Vagina (tissue), 2 donors: ENCODE data around the gene KCNQ4. TPM values are rescaled to one million over a fixed set of nuclear protein-coding genes. Genes with fewer than 3 reads are reported as not detected.

Experiments
- DNase-seq, 2 donors: peaks; one replicate each; pipeline ENCODE4 v3.0.0-alpha.2; 2017; ENCODE audit errors: extremely low spot score in 2 of 2
- H3K27ac ChIP-seq: fragments of 200-600 bp; sonication (generic); one replicate; pipeline ENCODE4 v1.5.1; 2019
- H3K27me3 ChIP-seq: fragments of 200-600 bp; sonication (generic); one replicate; pipeline ENCODE4 v1.5.1; 2019
- H3K36me3 ChIP-seq, 2 donors: fragments of 200-600 bp; sonication (generic); one replicate each; pipeline ENCODE4 v1.5.1; 2017 to 2019
- H3K4me1 ChIP-seq: fragments of 200-600 bp; sonication (generic); one replicate; pipeline ENCODE4 v1.5.1; 2019
- H3K4me3 ChIP-seq, 2 donors: fragments of 200-600 bp; sonication (generic); 1 replicate in 1 of 2; 2 replicates in 1 of 2; pipeline ENCODE4 v1.5.1; 2016 to 2019
- H3K9me3 ChIP-seq: fragments of 200-600 bp; sonication (generic); one replicate; pipeline ENCODE4 v1.5.1; 2019
- POLR2A ChIP-seq, 2 donors: fragments of 450-650 bp; IDR thresholded peaks; one replicate each; pipeline ENCODE4 v1.6.1; 2017; ENCODE audit warnings: antibody characterized with exemption in 2 of 2, mild to moderate bottlenecking in 2 of 2, moderate library complexity in 2 of 2
- POLR2AphosphoS5 ChIP-seq, 2 donors: sonication (generic); formaldehyde crosslinking; IDR thresholded peaks; one replicate each; pipeline ENCODE4 v1.9.0; 2017; ENCODE audit warnings: antibody characterized with exemption in 2 of 2, mild to moderate bottlenecking in 2 of 2, low read depth in 1 of 2; ENCODE audit not compliant: insufficient read depth in 1 of 2
- intact Hi-C: fragments of 100-400 bp; cut with DNase I; formaldehyde crosslinking; loops from one replicate; pipeline ENCODE4 v1.15.1; 2023
- total RNA-seq: library from RNA; depleted of rRNA; stranded (reverse); fragments of >200 nt; gene quantifications from one replicate; pipeline ENCODE4 v1.2.3, GENCODE V29; 2016
- TF ChIP-seq, protein P1 (sequence below), 3 experiments: fragments of 450-650 bp in 2 of 3; fragments of 200-600 bp in 1 of 3; sonication (generic) in 1 of 3; IDR thresholded peaks; one replicate each; pipeline ENCODE4 v1.5.1; 2017 to 2019; ENCODE audit warnings: antibody characterized with exemption in 3 of 3, mild to moderate bottlenecking in 2 of 3, moderate library complexity in 2 of 3

KCNQ4 gene
- total RNA-seq, 1 donor from 2014 or later: 2.0 TPM

DNA sequence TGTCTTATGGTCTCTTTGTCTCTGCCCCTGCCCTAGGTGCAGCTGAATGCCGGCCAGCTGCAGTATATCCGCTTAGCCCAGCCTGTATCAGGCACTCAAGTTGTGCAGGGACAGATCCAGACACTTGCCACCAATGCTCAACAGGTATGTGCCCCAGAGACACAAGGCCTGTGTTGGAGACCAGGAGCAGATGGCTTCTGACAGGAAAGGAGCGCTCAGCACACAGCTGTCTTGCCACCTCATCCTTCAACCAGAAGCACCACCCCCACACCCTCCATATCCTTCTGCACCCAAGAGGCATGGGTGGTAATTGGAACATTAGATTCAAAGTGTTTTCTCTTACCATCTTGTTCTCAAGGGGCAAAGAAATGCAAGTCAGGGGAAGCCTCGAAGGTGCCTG, 17.0 kb upstream of the KCNQ4 start:
- DNase-seq: no peak
- H3K4me1 ChIP-seq: no peaks in the 10 kb centered on the region
- TF ChIP-seq POLR2A (IDR thresholded peaks at IDR 0.05) (no peak), POLR2AphosphoS5 (IDR thresholded peaks at IDR 0.05; ENCODE audit: insufficient read depth in 1 of 2, low read depth in 1 of 2) (no peak)
- TF ChIP-seq, protein P1, sequence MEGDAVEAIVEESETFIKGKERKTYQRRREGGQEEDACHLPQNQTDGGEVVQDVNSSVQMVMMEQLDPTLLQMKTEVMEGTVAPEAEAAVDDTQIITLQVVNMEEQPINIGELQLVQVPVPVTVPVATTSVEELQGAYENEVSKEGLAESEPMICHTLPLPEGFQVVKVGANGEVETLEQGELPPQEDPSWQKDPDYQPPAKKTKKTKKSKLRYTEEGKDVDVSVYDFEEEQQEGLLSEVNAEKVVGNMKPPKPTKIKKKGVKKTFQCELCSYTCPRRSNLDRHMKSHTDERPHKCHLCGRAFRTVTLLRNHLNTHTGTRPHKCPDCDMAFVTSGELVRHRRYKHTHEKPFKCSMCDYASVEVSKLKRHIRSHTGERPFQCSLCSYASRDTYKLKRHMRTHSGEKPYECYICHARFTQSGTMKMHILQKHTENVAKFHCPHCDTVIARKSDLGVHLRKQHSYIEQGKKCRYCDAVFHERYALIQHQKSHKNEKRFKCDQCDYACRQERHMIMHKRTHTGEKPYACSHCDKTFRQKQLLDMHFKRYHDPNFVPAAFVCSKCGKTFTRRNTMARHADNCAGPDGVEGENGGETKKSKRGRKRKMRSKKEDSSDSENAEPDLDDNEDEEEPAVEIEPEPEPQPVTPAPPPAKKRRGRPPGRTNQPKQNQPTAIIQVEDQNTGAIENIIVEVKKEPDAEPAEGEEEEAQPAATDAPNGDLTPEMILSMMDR (IDR thresholded peaks at IDR 0.05): no peak
- H3K4me3 ChIP-seq: no peak overlapping the region
- peaks cover 0 to 85% of the 10 kb centered on the region in 2 donors for H3K36me3 ChIP-seq
- H3K9me3 ChIP-seq: no peaks in the 10 kb centered on the region
- no peaks in the 10 kb centered on the region for H3K27me3 ChIP-seq
- H3K27ac ChIP-seq: no peak overlapping the region
- intact Hi-C loops: no loop called here

DNA sequence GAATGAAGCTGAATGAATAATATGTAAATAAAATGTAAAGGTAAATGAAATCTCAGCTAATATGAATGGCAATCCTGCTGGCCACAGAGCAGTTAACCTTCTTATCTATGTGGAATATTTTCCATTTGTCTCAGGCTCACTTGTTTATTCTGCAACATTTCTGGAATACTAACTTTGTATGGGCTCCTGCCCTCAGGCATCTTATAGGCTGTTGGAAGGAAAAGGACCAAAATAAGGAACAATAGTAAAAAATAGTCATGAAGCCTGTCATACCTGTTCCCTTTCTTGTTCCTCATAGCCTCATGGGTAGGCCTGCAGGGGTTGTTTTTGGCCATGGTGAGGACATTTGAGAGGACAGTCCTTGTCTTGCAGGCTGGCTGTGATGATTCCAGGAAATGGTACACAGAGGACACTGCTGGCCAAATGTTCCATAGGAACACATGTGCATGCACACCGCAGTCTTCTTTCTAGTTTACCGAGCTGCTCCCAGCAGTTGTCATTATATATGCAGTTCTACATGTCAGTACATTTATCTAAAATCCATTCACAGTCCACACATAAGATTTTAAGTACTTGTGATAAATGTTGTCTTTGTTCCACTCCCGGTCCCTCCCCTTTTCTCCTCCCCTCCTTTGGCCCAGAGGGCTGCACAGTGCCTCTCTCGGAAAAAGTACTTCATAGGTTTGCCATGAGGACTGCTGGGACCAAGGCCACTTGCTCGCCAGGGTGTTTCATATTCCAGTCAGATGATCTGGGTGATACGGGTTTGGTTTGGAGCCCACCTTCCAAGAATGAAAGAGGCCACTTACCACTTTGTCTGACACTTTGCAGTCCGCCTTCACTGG, 15.2 kb upstream of the KCNQ4 start:
- H3K27ac ChIP-seq: no peak overlapping the region
- no peaks in the 10 kb centered on the region for H3K27me3 ChIP-seq
- intact Hi-C loops: no loop called here
- DNase-seq: peak in 1 of 2 donors; percentile 22
- H3K9me3 ChIP-seq: no peaks in the 10 kb centered on the region
- no peak overlapping the region for H3K4me3 ChIP-seq
- H3K4me1 ChIP-seq: no peaks in the 10 kb centered on the region
- TF ChIP-seq POLR2A (IDR thresholded peaks at IDR 0.05): no peak
- TF ChIP-seq POLR2AphosphoS5 (IDR thresholded peaks at IDR 0.05; ENCODE audit: insufficient read depth in 1 of 2, low read depth in 1 of 2): no peak
- TF ChIP-seq, protein P1 (IDR thresholded peaks at IDR 0.05): no peak
- H3K36me3 ChIP-seq: peaks cover 0 to 79% of the 10 kb centered on the region in 2 donors

DNA sequence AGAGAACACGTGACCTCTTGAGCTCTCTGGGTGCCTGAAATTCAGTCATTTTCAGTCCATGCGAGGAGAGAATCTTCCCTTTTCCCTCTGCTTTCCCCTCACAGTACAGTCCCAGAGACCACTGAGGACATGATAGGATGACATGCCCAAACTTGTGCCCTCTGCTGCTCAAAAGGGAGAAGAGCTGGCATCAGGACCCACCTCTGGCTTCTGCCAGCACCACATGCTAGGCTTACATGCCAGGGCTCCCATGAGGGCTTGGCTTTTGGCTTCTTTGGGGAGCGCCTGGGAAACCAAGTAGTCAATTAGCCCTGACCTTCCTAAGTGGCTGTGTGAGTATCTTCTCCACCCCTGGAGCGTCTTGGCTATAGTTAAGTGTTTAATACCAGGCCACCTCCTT, 13.8 kb upstream of the KCNQ4 start:
- DNase-seq: peak in 1 of 2 donors; percentile 72
- peaks cover 0 to 66% of the 10 kb centered on the region in 2 donors for H3K36me3 ChIP-seq
- no peak overlapping the region for H3K27ac ChIP-seq

DNA sequence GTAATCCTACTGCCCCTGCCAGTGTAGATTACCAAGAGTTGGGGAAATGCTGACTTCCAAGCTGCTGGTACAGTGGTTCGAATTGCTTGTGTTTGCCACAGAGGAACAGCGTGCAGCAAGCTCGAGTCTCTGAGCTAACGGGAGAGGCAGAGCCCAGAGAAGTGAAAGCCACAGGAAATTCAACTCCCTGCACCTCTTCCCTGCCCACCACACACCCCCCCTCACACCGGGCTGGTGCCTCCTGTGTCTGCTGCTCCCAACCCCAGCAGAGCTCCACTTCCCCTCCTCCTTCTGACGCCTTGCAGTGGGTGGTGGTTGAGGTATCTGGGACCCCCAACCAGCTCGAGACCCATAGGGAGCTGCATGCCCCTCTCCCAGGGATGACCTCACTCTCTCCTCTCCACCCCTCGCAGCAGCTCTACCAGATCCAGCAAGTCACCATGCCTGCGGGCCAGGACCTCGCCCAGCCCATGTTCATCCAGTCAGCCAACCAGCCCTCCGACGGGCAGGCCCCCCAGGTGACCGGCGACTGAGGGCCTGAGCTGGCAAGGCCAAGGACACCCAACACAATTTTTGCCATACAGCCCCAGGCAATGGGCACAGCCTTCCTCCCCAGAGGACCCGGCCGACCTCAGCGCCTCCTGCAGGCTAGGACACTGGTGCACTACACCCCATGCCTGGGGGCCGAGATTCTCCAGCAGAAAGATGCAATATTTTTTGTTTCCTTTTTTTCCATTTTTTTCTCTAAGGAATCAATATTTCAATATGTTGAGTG, 13.1 kb upstream of the KCNQ4 start:
- peaks cover 0 to 59% of the 10 kb centered on the region in 2 donors for H3K36me3 ChIP-seq
- intact Hi-C loops: no loop called here
- TF ChIP-seq POLR2AphosphoS5 (IDR thresholded peaks at IDR 0.05; ENCODE audit: insufficient read depth in 1 of 2, low read depth in 1 of 2) (no peak), POLR2A (IDR thresholded peaks at IDR 0.05) (no peak)
- TF ChIP-seq, protein P1 (IDR thresholded peaks at IDR 0.05): no peak
- H3K27me3 ChIP-seq: no peaks in the 10 kb centered on the region
- peak in 1 of 2 donors; percentile 67 for DNase-seq
- no peak overlapping the region for H3K27ac ChIP-seq
- no peak overlapping the region for H3K4me3 ChIP-seq
- no peaks in the 10 kb centered on the region for H3K9me3 ChIP-seq
- no peaks in the 10 kb centered on the region for H3K4me1 ChIP-seq

More for the DNA sequence above, 13.8 kb upstream of the KCNQ4 start:
- H3K4me1 ChIP-seq: no peaks in the 10 kb centered on the region
- H3K27me3 ChIP-seq: no peaks in the 10 kb centered on the region
- no peak overlapping the region for H3K4me3 ChIP-seq
- H3K9me3 ChIP-seq: no peaks in the 10 kb centered on the region
- intact Hi-C loops: no loop called here
- TF ChIP-seq, protein P1 (IDR thresholded peaks at IDR 0.05): no peak
- TF ChIP-seq POLR2A (IDR thresholded peaks at IDR 0.05): no peak
- TF ChIP-seq POLR2AphosphoS5 (IDR thresholded peaks at IDR 0.05; ENCODE audit: insufficient read depth in 1 of 2, low read depth in 1 of 2): no peak
